Left lung (tissue), 10 donors: ENCODE measurements around the gene FNIP2. TPM values are rescaled to one million over a fixed set of nuclear protein-coding genes. Genes with fewer than 3 reads are reported as not detected.
"Not testable (repeated sequence)": the region's sequence is repeated elsewhere in the genome, so short reads cannot be mapped to it uniquely, and the experiment has no call there.

Experiments used
- ATAC-seq: fragments of 200-7000 bp; cut with Tn5 transposase; one replicate; pipeline ENCODE4 v1.9.1; 2020; ENCODE audit warnings: moderate library complexity
- DNase-seq, 4 donors: peaks; one replicate each; pipeline ENCODE4 v3.0.0-alpha.2; 2013 to 2020
- H3K27ac ChIP-seq, 2 donors: fragments of 200-600 bp; sonication (generic) in 1 of 2; one replicate each; pipeline versions ENCODE4 v1.5.0 to v1.8.0; 2020 to 2021
- H3K27me3 ChIP-seq, 2 donors: fragments of 200-600 bp; sonication (generic) in 1 of 2; one replicate each; pipeline versions ENCODE4 v1.5.0 to v1.8.0; 2020 to 2021
- H3K36me3 ChIP-seq, 2 donors: fragments of 200-600 bp; sonication (generic) in 1 of 2; one replicate each; pipeline versions ENCODE4 v1.5.0 to v1.8.0; 2020 to 2021
- H3K4me1 ChIP-seq, 2 donors: fragments of 200-600 bp; one replicate each; pipeline ENCODE4 v1.8.0; 2021
- H3K4me3 ChIP-seq, 2 donors: fragments of 200-600 bp; sonication (generic) in 1 of 2; one replicate each; pipeline versions ENCODE4 v1.5.0 to v1.8.0; 2020 to 2021; ENCODE audit warnings: mild to moderate bottlenecking in 1 of 2
- H3K9me3 ChIP-seq, 2 donors: fragments of 200-600 bp; sonication (generic) in 1 of 2; one replicate each; pipeline versions ENCODE4 v1.5.0 to v1.8.0; 2020 to 2021
- CTCF ChIP-seq, 2 donors: fragments of 200-600 bp; sonication (generic) in 1 of 2; IDR thresholded peaks; one replicate each; pipeline versions ENCODE4 v1.5.0 to v1.8.0; 2021; ENCODE audit warnings: antibody characterized with exemption in 2 of 2
- intact Hi-C, 2 donors: fragments of 100-400 bp; cut with DNase I; formaldehyde crosslinking; loops; one replicate each; pipeline versions ENCODE4 v1.11.2 to v1.14.2; 2022
- polyA plus RNA-seq, 6 donors: library from polyadenylated mRNA; unstranded; fragments of 120-200 nt; gene quantifications; one replicate each; pipeline ENCODE4 v1.2.1, GENCODE V29; 2013; ENCODE audit not compliant: insufficient read length in 6 of 6
- total RNA-seq, 2 donors: library from RNA; stranded (reverse); fragmentation: NEBNext Ultra II Directional; extraction: Animal tissue kit (Norgen Biotek cat#: 25700); gene quantifications; one replicate each; pipeline ENCODE4 v1.2.1, GENCODE V29; 2021
- donor health status: DM: no; HTN: yes; CAD: no.
- donor health status: DM: no; HTN: no; CAD: no.

Gene FNIP2
- total and polyA plus RNA-seq, 8 donors = 24.5 to 71.2 (median 29.3) TPM

DNA sequence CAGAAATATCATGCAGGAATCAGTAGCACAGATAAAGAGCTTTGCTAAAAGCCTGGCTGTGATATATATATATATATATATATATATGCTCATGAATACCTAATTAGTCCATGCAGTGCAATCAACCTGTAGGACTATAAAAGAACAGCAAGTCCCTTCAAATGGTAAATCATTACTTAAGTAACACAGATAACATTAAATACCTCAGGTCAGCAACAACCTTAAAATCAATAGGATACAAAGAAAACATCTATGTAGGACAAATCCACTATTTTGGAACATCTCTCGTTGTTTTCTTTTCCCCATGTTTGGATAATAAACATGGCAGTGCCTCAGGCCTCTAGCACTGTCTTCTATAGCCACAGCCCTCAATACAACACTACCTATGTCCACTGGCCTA is 106.6 kb downstream of the FNIP2 start:
- ATAC-seq (no peak), DNase-seq (no peak)
- Histone ChIP-seq H3K27ac (no peak overlapping the region), H3K36me3 (peaks cover 0 to 61% of the 10 kb centered on the region in 2 donors), H3K4me1 (no peaks in the 10 kb centered on the region), H3K4me3 (no peak overlapping the region), H3K27me3 (no peaks in the 10 kb centered on the region), H3K9me3 (no peaks in the 10 kb centered on the region)
- TF ChIP-seq CTCF (IDR thresholded peaks at IDR 0.05) = no peak
- intact Hi-C loops = no loop called here

DNA sequence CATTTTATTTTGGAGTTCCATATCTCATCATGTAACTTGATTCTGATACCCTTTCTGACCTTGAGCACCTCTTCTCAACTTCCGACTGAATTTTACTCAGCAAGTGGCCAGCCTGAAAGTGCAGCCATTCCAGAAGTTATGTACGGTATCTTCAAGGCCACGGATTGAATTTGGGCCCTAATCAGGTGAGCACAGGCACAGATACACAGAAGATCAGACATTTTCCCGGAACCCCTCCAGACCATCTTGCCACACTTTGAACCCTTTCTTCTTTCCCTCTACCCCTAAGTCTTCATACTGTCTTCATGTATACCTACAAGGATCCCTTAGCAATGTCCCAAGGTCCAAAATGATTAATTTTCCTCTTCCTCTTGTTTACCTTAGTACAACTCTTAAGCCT is 108.2 kb downstream of the FNIP2 start:
- H3K4me3 ChIP-seq = no peak overlapping the region
- intact Hi-C loops = no loop called here
- no peaks in the 10 kb centered on the region for H3K4me1 ChIP-seq
- H3K9me3 ChIP-seq = no peaks in the 10 kb centered on the region
- H3K27me3 ChIP-seq = no peaks in the 10 kb centered on the region
- H3K27ac ChIP-seq = no peak overlapping the region
- peaks cover 0 to 54% of the 10 kb centered on the region in 2 donors for H3K36me3 ChIP-seq
- no peak for ATAC-seq
- DNase-seq = no peak
- no peak for TF ChIP-seq CTCF (IDR thresholded peaks at IDR 0.05)

DNA sequence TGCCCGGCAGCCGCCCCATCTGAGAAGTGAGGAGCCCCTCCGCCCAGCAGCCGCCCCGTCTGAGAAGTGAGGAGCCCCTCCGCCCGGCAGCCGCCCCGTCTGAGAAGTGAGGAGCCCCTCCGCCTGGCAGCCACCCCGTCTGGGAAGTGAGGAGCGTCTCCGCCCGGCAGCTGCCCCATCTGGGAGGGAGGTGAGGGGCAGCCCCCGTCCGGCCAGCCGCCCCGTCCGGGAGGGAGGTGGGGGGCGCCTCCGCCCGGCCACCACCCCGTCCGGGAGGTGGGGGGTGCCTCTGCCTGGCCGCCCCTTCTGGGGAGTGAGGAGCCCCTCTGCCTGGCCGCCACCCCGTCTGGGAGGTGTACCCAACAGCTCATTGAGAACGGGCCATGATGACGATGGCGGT is 113.3 kb downstream of the FNIP2 start:
- H3K9me3 ChIP-seq, intact Hi-C loops, H3K4me1 ChIP-seq, ATAC-seq, H3K27ac ChIP-seq, H3K4me3 ChIP-seq, H3K27me3 ChIP-seq: not testable (repeated sequence)
- peaks cover 0 to 36% of the 10 kb centered on the region in 2 donors for H3K36me3 ChIP-seq
- DNase-seq = peak in 1 of 4 donors; percentile 61

DNA sequence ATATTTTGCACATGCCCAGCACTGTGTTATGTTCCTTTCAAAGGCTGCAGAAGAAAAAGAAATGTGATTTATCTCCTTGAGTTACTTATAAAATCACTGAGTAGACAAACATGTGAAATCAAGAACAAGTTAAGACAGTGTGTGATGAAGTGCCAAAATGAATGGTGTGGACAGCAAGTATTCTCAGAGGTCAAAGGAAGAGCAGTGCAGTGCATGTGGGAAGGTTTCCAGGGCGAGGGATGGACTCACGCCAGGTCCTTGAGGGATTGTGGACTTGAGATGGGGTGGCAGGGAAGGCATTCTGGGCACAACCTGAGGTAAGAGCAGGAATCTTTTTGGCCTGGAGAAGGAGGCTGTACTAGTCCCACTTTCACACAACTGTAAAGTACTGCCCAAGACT is 115.5 kb downstream of the FNIP2 start:
- intact Hi-C loops = no loop called here
- no peak overlapping the region for H3K27ac ChIP-seq
- no peaks in the 10 kb centered on the region for H3K27me3 ChIP-seq
- DNase-seq = peak in 1 of 4 donors; percentile 41
- peak; percentile 56 for ATAC-seq
- H3K4me3 ChIP-seq = no peak overlapping the region
- peaks cover 0 to 32% of the 10 kb centered on the region in 2 donors for H3K36me3 ChIP-seq
- H3K9me3 ChIP-seq = no peaks in the 10 kb centered on the region
- H3K4me1 ChIP-seq = no peaks in the 10 kb centered on the region
- no peak for TF ChIP-seq CTCF (IDR thresholded peaks at IDR 0.05)

DNA sequence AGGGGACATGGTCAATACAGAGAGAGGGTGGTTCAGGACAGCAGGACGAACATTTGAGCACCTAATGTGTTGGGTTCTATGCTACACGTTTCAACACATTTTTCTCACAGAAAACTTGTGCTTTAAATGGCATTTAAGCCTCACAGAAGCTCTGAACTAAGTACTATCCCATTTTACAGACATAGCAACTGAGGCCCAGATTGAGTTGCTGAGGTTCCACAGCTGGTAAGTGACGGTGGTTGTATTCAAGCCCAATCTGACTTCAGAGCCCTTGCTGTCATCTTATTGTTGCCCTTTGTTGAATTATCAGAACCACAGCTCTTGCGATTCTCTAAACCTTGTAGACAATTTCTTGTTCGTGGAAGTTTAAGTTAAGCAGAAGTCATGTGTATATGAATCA is 116.7 kb downstream of the FNIP2 start:
- DNase-seq (no peak), ATAC-seq (no peak)
- Histone ChIP-seq H3K27ac (no peak overlapping the region), H3K4me1 (no peaks in the 10 kb centered on the region), H3K9me3 (no peaks in the 10 kb centered on the region), H3K4me3 (no peak overlapping the region), H3K36me3 (peaks cover 0 to 29% of the 10 kb centered on the region in 2 donors), H3K27me3 (no peaks in the 10 kb centered on the region)
- no peak for TF ChIP-seq CTCF (IDR thresholded peaks at IDR 0.05)
- intact Hi-C loops = no loop called here

DNA sequence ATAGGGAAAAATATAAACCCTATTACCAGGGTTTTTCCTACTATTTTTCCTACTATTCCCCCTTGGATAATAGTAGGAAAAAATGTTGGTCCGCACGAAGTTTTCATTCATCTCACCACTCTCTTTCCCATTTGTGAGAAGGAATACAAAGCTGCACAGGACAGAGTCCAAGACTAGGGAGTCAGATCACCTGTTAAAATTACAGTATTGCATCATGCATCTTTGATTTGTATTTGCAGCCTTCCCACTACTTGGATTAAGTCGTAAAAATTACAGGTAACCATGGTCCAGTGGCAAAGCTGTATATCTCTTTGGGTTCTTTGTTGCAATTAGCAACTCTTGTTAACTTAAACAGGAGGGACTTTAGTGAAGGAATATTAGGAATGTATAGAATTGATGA is 121.5 kb downstream of the FNIP2 start:
- H3K27me3 ChIP-seq = no peaks in the 10 kb centered on the region
- peaks cover 0 to 51% of the 10 kb centered on the region in 2 donors for H3K36me3 ChIP-seq
- DNase-seq (no peak), ATAC-seq (no peak)
- H3K4me3 ChIP-seq = no peak overlapping the region
- no peak overlapping the region for H3K27ac ChIP-seq
- no peak for TF ChIP-seq CTCF (IDR thresholded peaks at IDR 0.05)
- no peaks in the 10 kb centered on the region for H3K9me3 ChIP-seq
- H3K4me1 ChIP-seq = no peaks in the 10 kb centered on the region
- intact Hi-C loops = no loop called here
